Endodermal cell (in vitro differentiated cells): ENCODE data around the gene BEX4. TPM values are rescaled to one million over a fixed set of nuclear protein-coding genes. Genes with fewer than 3 reads are reported as not detected.

Experiments
- DNase-seq: peaks from one replicate; pipeline ENCODE4 v3.0.0-alpha.2; 2017
- H3K27ac ChIP-seq: 2 replicates; pipeline ENCODE4 v1.5.1; 2013; ENCODE audit warnings: mild to moderate bottlenecking, low read depth, low read length, moderate library complexity
- H3K27me3 ChIP-seq: 2 replicates; pipeline ENCODE4 v1.6.1; 2013; ENCODE audit warnings: mild to moderate bottlenecking, low read length, moderate library complexity; ENCODE audit not compliant: insufficient read depth, control insufficient read depth, poor library complexity, severe bottlenecking
- H3K36me3 ChIP-seq: 2 replicates; pipeline ENCODE4 v1.7.0; 2013; ENCODE audit warnings: mild to moderate bottlenecking, low read length, moderate library complexity; ENCODE audit not compliant: control insufficient read depth, insufficient read depth
- H3K4me1 ChIP-seq: one replicate; pipeline ENCODE4 v1.7.0; 2013; ENCODE audit warnings: low read length; ENCODE audit not compliant: control insufficient read depth, insufficient read depth
- H3K4me3 ChIP-seq: 2 replicates; pipeline ENCODE4 v1.5.1; 2013; ENCODE audit warnings: mild to moderate bottlenecking, low read length, moderate library complexity
- H3K9ac ChIP-seq: 2 replicates; pipeline ENCODE4 v1.6.1; 2013; ENCODE audit warnings: mild to moderate bottlenecking, low read length, moderate library complexity; ENCODE audit not compliant: poor library complexity, severe bottlenecking; ENCODE audit errors: extremely low read depth
- H3K9me3 ChIP-seq: 2 replicates; pipeline ENCODE4 v1.6.1; 2013; ENCODE audit warnings: mild to moderate bottlenecking, low read length, moderate library complexity; ENCODE audit not compliant: control insufficient read depth
- H3K27ac Mint-ChIP-seq: 2 replicates; pipeline ENCODE4 v1.8.0; 2020; ENCODE audit warnings: mixed read lengths
- H3K27me3 Mint-ChIP-seq: 2 replicates; pipeline ENCODE4 v1.8.0; 2021; ENCODE audit warnings: mild to moderate bottlenecking, mixed read lengths; ENCODE audit not compliant: insufficient read depth
- H3K36me3 Mint-ChIP-seq: 2 replicates; pipeline ENCODE4 v1.8.0; 2020; ENCODE audit warnings: low read depth, mixed read lengths
- H3K4me1 Mint-ChIP-seq: 2 replicates; pipeline ENCODE4 v1.8.0; 2020; ENCODE audit warnings: mixed read lengths
- H3K4me3 Mint-ChIP-seq: 2 replicates; pipeline ENCODE4 v1.8.0; 2020; ENCODE audit warnings: mild to moderate bottlenecking, moderate library complexity, mixed read lengths
- H3K9me3 Mint-ChIP-seq: 2 replicates; pipeline ENCODE4 v1.8.0; 2020; ENCODE audit warnings: mild to moderate bottlenecking, mixed read lengths
- CTCF ChIP-seq: fragments of 200-600 bp; sonication (generic); conservative IDR thresholded peaks from 2 replicates; pipeline ENCODE4 v1.5.0; 2021; ENCODE audit warnings: antibody characterized with exemption, mild to moderate bottlenecking
- WGBS, 2 experiments: methylation state at CpG; one replicate each; pipeline versions ENCODE4 v1.1.5 to v1.1.7; 2013; ENCODE audit warnings: missing lambda C conversion rate in 2 of 2, mixed read lengths in 1 of 2; ENCODE audit not compliant: insufficient coverage in 1 of 2, insufficient read length in 1 of 2; 5-methylcytosine and 5-hydroxymethylcytosine counted together
- total RNA-seq, 2 donors: library from RNA; stranded (reverse); fragmentation: NEBNext Ultra II Directional in 1 of 2; extraction: Animal tissue kit (Norgen Biotek cat#: 25700) in 1 of 2; gene quantifications; 2 replicates in 1 of 2; 3 replicates in 1 of 2; pipeline ENCODE4 v1.2.1, GENCODE V29; 2021

Gene BEX4
- total RNA-seq, 2 donors from 2014 or later, result 65.1 to 71.0 TPM

DNA sequence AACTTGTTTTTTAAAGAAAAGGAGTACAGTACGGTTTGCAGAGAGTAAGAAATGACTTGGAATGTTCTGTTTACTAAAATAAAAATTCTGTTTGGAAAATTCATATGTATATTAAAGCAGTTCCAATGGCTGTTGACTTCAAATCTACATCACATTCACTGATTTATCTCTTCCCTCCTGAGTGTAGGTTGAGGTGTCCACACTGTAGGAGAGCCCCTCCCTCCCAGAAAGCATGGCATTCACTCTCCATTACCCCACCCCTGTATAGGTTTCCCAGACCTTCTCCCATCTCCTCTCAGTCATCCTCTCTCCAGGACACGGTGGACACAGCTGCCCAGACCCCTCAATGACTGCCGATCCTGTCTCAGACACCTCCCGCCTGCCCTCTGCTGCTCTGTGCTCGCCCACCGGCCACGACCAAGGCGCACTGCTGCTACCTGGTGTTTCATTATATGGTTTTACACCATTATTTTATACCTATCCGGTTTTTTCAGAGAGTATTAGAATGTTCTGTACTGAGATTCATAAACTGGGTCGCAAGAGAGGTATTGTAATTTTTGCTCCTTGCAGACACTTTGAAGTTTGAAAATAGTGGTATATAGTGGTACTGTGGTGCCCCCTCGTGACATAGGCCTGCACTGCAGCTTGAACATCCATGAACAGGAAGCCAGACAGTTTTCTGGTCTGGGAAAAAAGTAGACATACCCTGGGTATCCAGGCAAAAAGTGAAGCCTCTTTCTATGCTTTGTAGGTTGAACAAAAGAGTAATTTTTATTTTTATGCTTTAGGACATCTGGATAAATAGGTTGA is 38.8 kb upstream of the BEX4 start:
- peak; percentile 89 for DNase-seq
- H3K27ac Mint-ChIP-seq, result no peak overlapping the region
- Histone ChIP-seq H3K36me3 (no peaks in the 10 kb centered on the region), H3K9ac (no peak overlapping the region), H3K4me3 (no peak overlapping the region), H3K27ac (no peak overlapping the region), H3K4me1 (no peaks in the 10 kb centered on the region), H3K9me3 (no peaks in the 10 kb centered on the region), H3K27me3 (no peaks in the 10 kb centered on the region)
- peak; percentile 94 for TF ChIP-seq CTCF
- peaks cover 25% of the 10 kb centered on the region for H3K27me3 Mint-ChIP-seq
- peak overlapping the region; percentile 36 for H3K4me3 Mint-ChIP-seq
- 8 to 31% methylated on average over 2 to 9 of the region's 11 CpGs for WGBS, 2 experiments
- peaks cover 14% of the 10 kb centered on the region for H3K9me3 Mint-ChIP-seq
- no peaks in the 10 kb centered on the region for H3K4me1 Mint-ChIP-seq
- H3K36me3 Mint-ChIP-seq, result no peaks in the 10 kb centered on the region

DNA sequence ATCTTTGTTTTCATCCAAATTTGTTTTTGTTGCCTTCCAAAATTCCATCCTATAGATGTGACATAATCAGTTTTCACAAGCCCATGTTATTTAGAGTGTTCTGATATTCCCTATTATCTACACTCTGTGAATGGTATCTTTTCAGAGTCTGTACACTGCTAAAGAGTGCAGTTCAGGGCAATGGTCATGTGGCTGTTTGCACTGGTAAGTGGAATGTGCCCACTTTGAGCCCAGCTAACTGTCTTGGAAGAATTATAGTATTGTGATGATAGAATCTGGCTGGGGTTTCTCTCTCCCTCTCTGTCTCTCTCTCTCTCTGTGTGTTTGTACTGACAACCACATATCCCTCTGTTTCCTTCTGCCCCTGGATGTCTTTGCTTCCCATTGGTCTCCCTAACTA is 37.4 kb upstream of the BEX4 start:
- Mint-ChIP-seq H3K27ac (no peak overlapping the region), H3K36me3 (no peaks in the 10 kb centered on the region), H3K9me3 (peaks cover 15% of the 10 kb centered on the region)

DNA sequence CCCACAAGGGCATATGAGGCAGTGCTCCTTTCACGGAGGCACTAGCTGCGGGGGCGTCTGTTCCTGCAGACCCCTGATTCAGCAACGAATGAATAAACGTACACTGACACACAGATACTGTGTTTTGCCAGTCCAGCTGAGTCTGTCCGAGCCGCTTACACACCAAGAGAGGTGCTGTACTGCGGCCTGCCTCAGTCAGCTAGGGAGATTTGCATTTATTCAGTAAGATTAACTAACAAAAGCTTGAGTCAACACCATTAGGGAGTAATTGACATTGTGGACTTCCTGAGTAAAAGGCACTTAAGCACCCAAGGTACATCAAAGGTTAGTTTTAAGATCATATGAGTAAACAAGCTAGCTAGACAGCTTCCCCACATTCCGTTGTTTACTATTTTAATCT is 31.0 kb upstream of the BEX4 start:
- no peaks in the 10 kb centered on the region for H3K36me3 ChIP-seq
- H3K4me1 ChIP-seq, result no peaks in the 10 kb centered on the region
- Mint-ChIP-seq H3K27me3 (peaks cover 79% of the 10 kb centered on the region), H3K27ac (no peak overlapping the region), H3K9me3 (peaks cover 23% of the 10 kb centered on the region), H3K36me3 (no peaks in the 10 kb centered on the region), H3K4me3 (no peak overlapping the region), H3K4me1 (peaks cover 14% of the 10 kb centered on the region)
- H3K9me3 ChIP-seq, result no peaks in the 10 kb centered on the region
- 31% methylated on average over 8 of the region's 9 CpGs; no CpG with 5 or more reads in 1 of the 2 experiments for WGBS, 2 experiments
- no peak overlapping the region for H3K9ac ChIP-seq
- peak; percentile 67 for DNase-seq
- TF ChIP-seq CTCF, result no peak
- H3K27ac ChIP-seq, result no peak overlapping the region
- no peak overlapping the region for H3K4me3 ChIP-seq
- no peaks in the 10 kb centered on the region for H3K27me3 ChIP-seq

More for the DNA sequence above, 37.4 kb upstream of the BEX4 start:
- Mint-ChIP-seq H3K4me3 (no peak overlapping the region), H3K4me1 (no peaks in the 10 kb centered on the region), H3K27me3 (peaks cover 33% of the 10 kb centered on the region)
- Histone ChIP-seq H3K9me3 (no peaks in the 10 kb centered on the region), H3K27ac (no peak overlapping the region), H3K36me3 (no peaks in the 10 kb centered on the region), H3K9ac (no peak overlapping the region), H3K4me3 (no peak overlapping the region), H3K4me1 (no peaks in the 10 kb centered on the region), H3K27me3 (no peaks in the 10 kb centered on the region)
- no peak for TF ChIP-seq CTCF
- DNase-seq, result no peak
